Colonic mucosa (tissue), 4 donors: ENCODE results near the gene LRRC37A2. TPM values are rescaled to one million over a fixed set of nuclear protein-coding genes. Genes with fewer than 3 reads are reported as not detected.
"Not testable (repeated sequence)": the region's sequence is repeated elsewhere in the genome, so short reads cannot be mapped to it uniquely, and the experiment has no call there.

Experiments used
- DNase-seq: peaks from one replicate; pipeline ENCODE4 v3.0.0-alpha.2; 2020
- H3K27ac ChIP-seq: fragments of 200-600 bp; one replicate; pipeline ENCODE4 v1.8.0; 2021
- H3K27me3 ChIP-seq: fragments of 200-600 bp; one replicate; pipeline ENCODE4 v1.8.0; 2021
- H3K36me3 ChIP-seq: fragments of 200-600 bp; one replicate; pipeline ENCODE4 v1.8.0; 2021
- H3K4me1 ChIP-seq: fragments of 200-600 bp; one replicate; pipeline ENCODE4 v1.8.0; 2021; ENCODE audit warnings: mild to moderate bottlenecking
- H3K4me3 ChIP-seq: fragments of 200-600 bp; one replicate; pipeline ENCODE4 v1.8.0; 2021
- H3K9ac ChIP-seq, 2 donors: one replicate each; pipeline ENCODE4 v1.7.0; 2013; ENCODE audit warnings: control low read depth in 2 of 2, low read depth in 2 of 2, low read length in 2 of 2
- H3K9me3 ChIP-seq: fragments of 200-600 bp; one replicate; pipeline ENCODE4 v1.8.0; 2021
- intact Hi-C: fragments of 100-400 bp; cut with DNase I; formaldehyde crosslinking; loops from one replicate; pipeline ENCODE4 v1.14.1; 2022
- total RNA-seq, 2 donors: library from RNA; stranded (reverse); fragmentation: NEBNext Ultra II Directional in 1 of 2; extraction: Animal tissue kit (Norgen Biotek cat#: 25700) in 1 of 2; gene quantifications; one replicate each; pipeline ENCODE4 v1.2.1, GENCODE V29; 2021
- donor health status: healthy.
- donor health status: DM: no; HTN: no; CAD: no.
- donor health status: DM: no; HTN: no; CAD: no.

LRRC37A2 gene
- total RNA-seq: 1 to 10 TPM; 5.0 to 7.7 TPM

GRCh38 chr17:46512168-46512567 is at the start of gene LRRC37A2:
Gene LRRC37A2, plus strand, starts transcription at chr17:46512468. Its CDS starts 245 bp downstream, at chr17:46512713.
- H3K4me1 ChIP-seq, H3K36me3 ChIP-seq, H3K27ac ChIP-seq, intact Hi-C loops, H3K27me3 ChIP-seq, H3K9ac ChIP-seq, H3K4me3 ChIP-seq, DNase-seq, H3K9me3 ChIP-seq: not testable (repeated sequence)

GRCh38 chr17:46467618-46468017 is 44.6 kb upstream of the LRRC37A2 start:
- H3K4me3 ChIP-seq, H3K9me3 ChIP-seq, intact Hi-C loops, H3K27me3 ChIP-seq, H3K27ac ChIP-seq, H3K36me3 ChIP-seq, DNase-seq, H3K9ac ChIP-seq, H3K4me1 ChIP-seq: not testable (repeated sequence)

- intact Hi-C loops, H3K4me1 ChIP-seq: not testable (repeated sequence)
Observed at GRCh38 chr17:46474489-46474888, 37.8 kb upstream of the LRRC37A2 start.

GRCh38 chr17:46475583-46475982 is 36.7 kb upstream of the LRRC37A2 start:
- H3K36me3 ChIP-seq, intact Hi-C loops, DNase-seq, H3K27ac ChIP-seq, H3K27me3 ChIP-seq, H3K4me1 ChIP-seq, H3K9ac ChIP-seq, H3K9me3 ChIP-seq, H3K4me3 ChIP-seq: not testable (repeated sequence)

More at GRCh38 chr17:46474489-46474888, 37.8 kb upstream of the LRRC37A2 start:
- H3K9ac ChIP-seq, H3K36me3 ChIP-seq, H3K4me3 ChIP-seq, DNase-seq, H3K9me3 ChIP-seq, H3K27me3 ChIP-seq, H3K27ac ChIP-seq: not testable (repeated sequence)

GRCh38 chr17:46478823-46479222 is 33.4 kb upstream of the LRRC37A2 start:
- H3K9me3 ChIP-seq, DNase-seq, H3K4me3 ChIP-seq, H3K9ac ChIP-seq, H3K36me3 ChIP-seq, H3K4me1 ChIP-seq, intact Hi-C loops, H3K27me3 ChIP-seq, H3K27ac ChIP-seq: not testable (repeated sequence)

- H3K4me3 ChIP-seq, H3K27ac ChIP-seq, H3K4me1 ChIP-seq, DNase-seq, H3K9ac ChIP-seq, H3K27me3 ChIP-seq, H3K9me3 ChIP-seq, H3K36me3 ChIP-seq, intact Hi-C loops: not testable (repeated sequence)
Observed at GRCh38 chr17:46481310-46481709, 31.0 kb upstream of the LRRC37A2 start.

GRCh38 chr17:46492021-46492420 is 20.2 kb upstream of the LRRC37A2 start:
- H3K9me3 ChIP-seq, H3K36me3 ChIP-seq, H3K4me1 ChIP-seq, H3K27me3 ChIP-seq, H3K9ac ChIP-seq, DNase-seq, intact Hi-C loops, H3K27ac ChIP-seq, H3K4me3 ChIP-seq: not testable (repeated sequence)

- intact Hi-C loops, H3K4me1 ChIP-seq, H3K36me3 ChIP-seq, H3K27me3 ChIP-seq, H3K4me3 ChIP-seq, H3K9me3 ChIP-seq, DNase-seq, H3K9ac ChIP-seq, H3K27ac ChIP-seq: not testable (repeated sequence)
Observed at GRCh38 chr17:46499437-46500139, 12.7 kb upstream of the LRRC37A2 start.

GRCh38 chr17:46505896-46506295 is 6.4 kb upstream of the LRRC37A2 start:
- DNase-seq, H3K27ac ChIP-seq, H3K9me3 ChIP-seq, H3K4me1 ChIP-seq, H3K4me3 ChIP-seq, H3K9ac ChIP-seq, H3K27me3 ChIP-seq, intact Hi-C loops, H3K36me3 ChIP-seq: not testable (repeated sequence)

GRCh38 chr17:46534716-46535115 is 22.4 kb downstream of the LRRC37A2 start:
- DNase-seq: not testable (repeated sequence)

GRCh38 chr17:46548607-46549006 is 36.3 kb downstream of the LRRC37A2 start:
- H3K9me3 ChIP-seq, H3K4me1 ChIP-seq, H3K36me3 ChIP-seq, H3K4me3 ChIP-seq, H3K27me3 ChIP-seq, DNase-seq, intact Hi-C loops, H3K9ac ChIP-seq, H3K27ac ChIP-seq: not testable (repeated sequence)

More at GRCh38 chr17:46534716-46535115, 22.4 kb downstream of the LRRC37A2 start:
- H3K36me3 ChIP-seq, intact Hi-C loops, H3K9ac ChIP-seq, H3K9me3 ChIP-seq, H3K27ac ChIP-seq, H3K27me3 ChIP-seq, H3K4me3 ChIP-seq, H3K4me1 ChIP-seq: not testable (repeated sequence)

GRCh38 chr17:46559155-46559554 is 46.9 kb downstream of the LRRC37A2 start:
- H3K27ac ChIP-seq, H3K9ac ChIP-seq, H3K36me3 ChIP-seq, intact Hi-C loops, DNase-seq, H3K4me1 ChIP-seq, H3K27me3 ChIP-seq, H3K9me3 ChIP-seq, H3K4me3 ChIP-seq: not testable (repeated sequence)

GRCh38 chr17:46560048-46560447 is 47.8 kb downstream of the LRRC37A2 start:
- H3K9ac ChIP-seq, H3K36me3 ChIP-seq, DNase-seq, H3K27ac ChIP-seq, H3K4me1 ChIP-seq, intact Hi-C loops, H3K9me3 ChIP-seq, H3K27me3 ChIP-seq, H3K4me3 ChIP-seq: not testable (repeated sequence)

- H3K9ac ChIP-seq, intact Hi-C loops, H3K4me3 ChIP-seq, DNase-seq, H3K4me1 ChIP-seq, H3K36me3 ChIP-seq, H3K27me3 ChIP-seq, H3K9me3 ChIP-seq, H3K27ac ChIP-seq: not testable (repeated sequence)
Observed at GRCh38 chr17:46566284-46566683, 54.0 kb downstream of the LRRC37A2 start.
